GM19455 (cell line): ENCODE measurements around the gene RPS15A.
"Not testable (repeated sequence)": the region's sequence is repeated elsewhere in the genome, so short reads cannot be mapped to it uniquely, and the experiment has no call there.

ENCODE experiments used
- ATAC-seq: cut with Tn5 transposase; IDR thresholded peaks from one replicate; pipeline ENCODE4 v1.9.1; 2021; ENCODE audit not compliant: unreplicated experiment

Gene RPS15A

DNA sequence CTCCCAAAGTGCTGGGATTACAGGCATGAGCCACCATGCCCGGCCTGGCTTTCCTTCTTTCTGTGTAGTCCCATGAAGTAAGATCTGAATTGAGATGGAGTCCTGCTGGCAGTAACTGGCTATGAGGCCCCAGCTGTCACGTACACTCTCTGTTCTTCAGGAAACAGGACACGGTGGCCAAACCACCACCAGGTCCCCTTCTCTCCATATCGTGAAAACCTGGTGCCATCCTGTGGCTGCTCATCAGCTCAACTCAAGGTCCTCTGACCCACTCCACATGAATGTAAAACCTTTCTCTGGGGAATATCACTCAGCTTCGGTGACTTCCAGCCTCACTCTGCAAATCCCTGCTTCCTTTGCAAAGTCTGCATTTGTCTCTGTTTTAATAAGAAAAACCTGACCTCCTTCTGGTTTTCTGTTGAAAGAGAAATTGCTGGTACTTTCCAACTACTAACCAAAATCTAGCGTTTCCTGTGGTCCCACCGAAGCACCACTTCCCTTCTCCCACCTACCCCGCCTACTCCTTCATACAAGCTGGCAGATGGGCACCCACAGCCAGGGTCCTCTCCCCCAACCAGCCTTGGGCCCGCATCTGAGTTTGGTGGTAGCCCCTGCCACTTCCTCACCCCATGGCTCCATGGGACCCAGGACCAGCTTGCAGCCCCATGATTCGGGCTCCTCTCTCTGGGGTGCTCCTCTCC lies 32.0 kb downstream of the RPS15A start:
- ATAC-seq: not testable (repeated sequence)

DNA sequence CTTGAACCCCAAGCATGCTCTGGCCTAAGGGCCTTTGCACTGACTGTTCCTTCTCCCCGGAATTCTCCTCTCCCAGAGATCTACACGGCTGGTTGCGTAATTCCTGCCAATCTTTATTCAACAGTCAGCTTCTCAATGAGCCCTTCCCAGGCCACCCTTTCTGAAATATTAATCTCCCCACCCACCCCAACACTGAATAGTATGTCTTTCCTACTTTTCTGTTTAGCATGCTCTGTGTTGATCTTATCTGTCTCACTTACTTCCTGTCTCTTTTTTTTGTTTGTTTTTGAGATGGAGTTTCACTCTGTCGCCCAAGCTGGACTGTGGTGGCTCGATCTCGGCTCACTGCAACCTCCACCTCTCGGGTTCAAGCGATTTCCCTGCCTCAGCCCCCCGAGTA lies 33.5 kb downstream of the RPS15A start:
- not testable (repeated sequence) for ATAC-seq

DNA sequence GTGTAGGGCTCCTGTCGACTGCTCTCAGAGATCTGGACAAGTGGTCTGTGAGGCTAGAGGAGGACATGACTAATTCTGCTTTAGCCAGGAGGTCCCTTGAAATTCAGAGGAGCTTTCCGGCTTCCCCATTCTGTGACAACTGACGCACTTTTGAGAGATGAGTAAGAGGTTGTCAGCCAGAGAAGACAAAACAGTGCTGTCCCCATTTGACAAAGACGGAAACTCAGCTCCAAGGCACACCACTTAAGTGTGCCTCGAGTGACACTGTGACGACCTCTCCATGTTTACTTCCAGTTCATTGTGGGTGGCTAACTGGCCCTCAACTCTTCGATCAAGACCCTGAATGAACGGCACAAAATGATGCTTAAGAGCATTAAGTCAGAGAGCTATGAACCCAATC lies 47.3 kb downstream of the RPS15A start:
- not testable (repeated sequence) for ATAC-seq

DNA sequence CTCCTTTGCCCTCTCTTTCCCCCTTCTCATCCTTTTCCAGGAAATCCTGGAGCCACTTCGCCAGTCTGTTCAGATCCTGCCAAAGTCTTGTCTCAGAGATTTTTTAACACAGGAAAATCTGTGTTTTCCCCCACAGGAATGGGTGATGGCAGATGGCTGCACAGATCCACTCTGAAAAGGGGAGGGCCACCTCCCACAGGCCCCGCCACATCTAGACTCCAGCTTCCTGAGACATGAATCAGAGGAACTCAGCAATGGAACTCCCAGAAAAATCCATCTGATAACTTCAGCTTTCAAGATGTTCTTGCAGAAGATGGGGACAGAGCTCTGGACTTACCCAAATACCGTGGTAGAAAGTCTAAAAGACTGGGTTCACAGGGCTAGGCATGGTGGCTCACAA lies 50.1 kb downstream of the RPS15A start:
- not testable (repeated sequence) for ATAC-seq

DNA sequence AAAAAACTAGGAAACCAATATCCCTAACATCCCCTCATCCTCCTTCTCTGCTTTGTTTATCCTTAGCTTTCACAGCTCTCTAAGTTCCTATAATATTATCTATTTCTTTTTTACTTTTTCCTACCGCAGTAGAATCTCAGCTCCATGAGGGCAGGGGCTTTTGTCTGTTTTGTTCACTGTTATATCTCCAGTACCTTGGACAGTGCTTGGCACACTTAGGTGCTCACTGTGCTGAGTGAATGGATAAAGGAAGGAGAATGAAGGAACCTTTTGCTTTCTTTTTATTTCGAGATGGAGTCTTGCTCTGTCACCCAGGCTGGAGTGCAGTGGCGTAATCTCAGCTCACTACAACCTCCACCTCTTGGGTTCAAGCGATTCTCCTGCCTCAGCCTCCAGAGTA lies 51.4 kb downstream of the RPS15A start:
- not testable (repeated sequence) for ATAC-seq

DNA sequence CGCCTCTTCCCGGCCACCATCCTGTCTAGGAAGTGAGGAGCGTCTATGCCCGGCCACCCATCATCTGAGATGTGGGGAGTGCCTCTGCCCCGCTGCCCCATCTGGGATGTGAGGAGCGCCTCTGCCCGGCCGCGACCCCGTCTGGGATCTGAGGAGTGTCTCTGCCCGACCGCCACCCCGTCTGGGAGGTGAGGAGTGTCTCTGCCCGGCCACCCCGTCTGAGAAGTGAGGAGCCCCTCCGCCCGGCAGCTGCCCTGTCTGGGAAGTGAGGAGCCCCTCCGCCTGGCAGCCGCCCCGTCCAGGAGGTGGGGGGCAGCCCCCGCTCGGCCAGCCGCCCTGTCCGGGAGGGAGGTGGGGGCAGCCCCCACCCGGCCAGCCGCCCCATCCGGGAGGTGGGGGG lies 55.9 kb downstream of the RPS15A start:
- ATAC-seq: not testable (repeated sequence)
